Neutrophil (primary cell): Measurements from ENCODE around the gene CBY3.

Source experiments
- H3K27ac ChIP-seq: fragments of 200-600 bp; sonication (generic); 2 replicates; pipeline ENCODE4 v1.5.1; 2016; ENCODE audit warnings: mild to moderate bottlenecking, moderate library complexity
- H3K27me3 ChIP-seq: fragments of 200-600 bp; sonication (generic); 2 replicates; pipeline ENCODE4 v1.6.0; 2016; ENCODE audit warnings: mild to moderate bottlenecking
- H3K36me3 ChIP-seq: fragments of 200-600 bp; sonication (generic); 2 replicates; pipeline ENCODE4 v1.5.1; 2017
- H3K4me1 ChIP-seq, 2 experiments: fragments of 200-600 bp in 1 of 2; sonication (generic) in 1 of 2; 1 replicate in 1 of 2; 2 replicates in 1 of 2; pipeline versions ENCODE4 v1.5.1 to v1.6.1; 2013 to 2016; ENCODE audit warnings: low read depth in 1 of 2, low read length in 1 of 2, mild to moderate bottlenecking in 1 of 2, moderate library complexity in 1 of 2; ENCODE audit not compliant: control insufficient read depth in 1 of 2, insufficient read depth in 1 of 2
- H3K4me3 ChIP-seq, 2 experiments: fragments of 200-600 bp in 1 of 2; sonication (generic) in 1 of 2; 1 replicate in 1 of 2; 2 replicates in 1 of 2; pipeline ENCODE4 v1.5.1; 2013 to 2016; ENCODE audit warnings: low read depth in 1 of 2, low read length in 1 of 2, mild to moderate bottlenecking in 1 of 2, moderate library complexity in 1 of 2
- H3K9me3 ChIP-seq: fragments of 200-600 bp; sonication (generic); 2 replicates; pipeline ENCODE4 v1.5.1; 2016
- TF ChIP-seq, protein P1 (sequence below): fragments of 200-600 bp; sonication (generic); IDR thresholded peaks from 2 replicates; pipeline ENCODE4 v1.5.1; 2016; ENCODE audit warnings: antibody characterized with exemption

Gene CBY3

DNA sequence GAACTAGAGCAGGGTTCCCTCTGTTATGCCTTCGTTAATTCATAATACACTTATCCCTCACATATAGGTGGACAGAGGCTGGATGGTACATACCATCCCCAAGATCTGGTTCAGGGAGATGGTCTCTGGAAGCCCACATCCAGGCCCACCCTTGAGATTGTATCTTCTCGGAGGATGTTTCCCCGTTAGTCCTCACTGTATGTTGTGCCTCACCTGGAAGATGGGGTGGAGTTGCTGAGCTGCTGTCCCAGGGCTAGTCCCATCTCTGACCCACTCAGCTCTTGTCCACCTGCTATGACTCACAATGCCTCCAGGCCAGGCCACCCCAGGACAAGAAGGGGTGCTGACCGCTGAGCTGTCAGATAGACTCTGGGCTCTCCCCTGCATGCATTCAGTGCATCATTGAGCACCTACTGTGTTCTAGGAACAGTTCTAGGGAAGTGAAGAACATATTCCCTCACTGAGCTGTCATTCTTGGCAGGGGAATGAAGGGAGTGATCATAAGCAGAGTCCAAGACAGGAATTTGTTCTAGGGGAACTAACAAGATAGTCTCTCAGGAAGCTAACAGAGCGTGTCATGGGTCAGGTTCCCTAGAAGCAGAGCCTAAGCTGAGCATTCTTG lies at the start of gene CBY3:
TSS of gene CBY3 (minus strand) at position 255 of the 622 bp plus-strand sequence. CDS start at position 139, 116 bp downstream.
- Histone ChIP-seq H3K36me3 (no peaks in the 10 kb centered on the region), H3K27me3 (no peaks in the 10 kb centered on the region), H3K4me1 (peaks cover 23 to 28% of the 10 kb centered on the region in 2 experiments), H3K4me3 (no peak within 1 kb of the TSS), H3K27ac (peak within 1 kb of the TSS; percentile 50), H3K9me3 (no peaks in the 10 kb centered on the region)
- TF ChIP-seq, protein P1, sequence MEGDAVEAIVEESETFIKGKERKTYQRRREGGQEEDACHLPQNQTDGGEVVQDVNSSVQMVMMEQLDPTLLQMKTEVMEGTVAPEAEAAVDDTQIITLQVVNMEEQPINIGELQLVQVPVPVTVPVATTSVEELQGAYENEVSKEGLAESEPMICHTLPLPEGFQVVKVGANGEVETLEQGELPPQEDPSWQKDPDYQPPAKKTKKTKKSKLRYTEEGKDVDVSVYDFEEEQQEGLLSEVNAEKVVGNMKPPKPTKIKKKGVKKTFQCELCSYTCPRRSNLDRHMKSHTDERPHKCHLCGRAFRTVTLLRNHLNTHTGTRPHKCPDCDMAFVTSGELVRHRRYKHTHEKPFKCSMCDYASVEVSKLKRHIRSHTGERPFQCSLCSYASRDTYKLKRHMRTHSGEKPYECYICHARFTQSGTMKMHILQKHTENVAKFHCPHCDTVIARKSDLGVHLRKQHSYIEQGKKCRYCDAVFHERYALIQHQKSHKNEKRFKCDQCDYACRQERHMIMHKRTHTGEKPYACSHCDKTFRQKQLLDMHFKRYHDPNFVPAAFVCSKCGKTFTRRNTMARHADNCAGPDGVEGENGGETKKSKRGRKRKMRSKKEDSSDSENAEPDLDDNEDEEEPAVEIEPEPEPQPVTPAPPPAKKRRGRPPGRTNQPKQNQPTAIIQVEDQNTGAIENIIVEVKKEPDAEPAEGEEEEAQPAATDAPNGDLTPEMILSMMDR = no peak

DNA sequence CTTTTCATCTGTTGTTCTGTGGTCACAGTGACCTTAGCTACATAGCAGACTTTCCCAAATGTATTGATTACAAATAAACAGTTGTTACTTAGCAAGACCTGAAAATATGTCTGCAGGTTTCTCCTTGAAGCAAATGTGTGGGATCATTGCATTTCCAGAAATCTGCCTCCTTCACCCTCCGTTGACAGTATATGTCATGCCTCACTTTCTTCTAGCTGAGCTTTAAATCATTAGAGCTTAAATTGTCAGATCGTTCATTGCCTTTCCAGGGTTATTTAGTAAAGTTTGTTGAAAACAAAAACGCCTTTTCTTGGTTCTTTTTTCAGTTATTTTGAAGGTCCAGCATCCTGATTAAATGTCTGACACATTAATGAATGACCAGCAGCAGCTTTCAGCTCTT lies 49.5 kb upstream of the CBY3 start:
- no peaks in the 10 kb centered on the region for H3K36me3 ChIP-seq
- H3K27me3 ChIP-seq = no peaks in the 10 kb centered on the region
- TF ChIP-seq, protein P1 = no peak
- H3K9me3 ChIP-seq = no peaks in the 10 kb centered on the region
- H3K4me1 ChIP-seq = peaks cover 62 to 75% of the 10 kb centered on the region in 2 experiments
- no peak overlapping the region for H3K4me3 ChIP-seq
- peak overlapping the region; percentile 98 for H3K27ac ChIP-seq

DNA sequence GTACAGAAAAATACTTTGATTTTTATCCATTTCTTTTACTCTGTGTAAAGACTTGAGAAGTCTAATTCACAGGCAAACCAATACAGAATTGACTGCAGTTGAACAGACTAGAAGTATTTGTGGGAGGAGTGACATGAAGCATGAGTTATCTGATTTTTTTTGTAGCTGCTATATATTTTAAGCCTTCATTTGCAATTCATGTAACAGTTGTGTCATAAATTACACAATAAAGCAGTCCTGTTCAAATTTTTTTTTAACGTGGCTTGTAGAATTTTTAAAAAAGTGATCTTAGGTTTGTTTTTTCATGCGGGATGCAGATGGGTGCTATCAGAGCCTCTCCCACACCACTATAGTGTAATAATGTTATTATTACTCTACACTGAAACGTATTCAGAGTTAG lies 48.9 kb upstream of the CBY3 start:
- Histone ChIP-seq H3K4me1 (peaks cover 56 to 71% of the 10 kb centered on the region in 2 experiments), H3K36me3 (peaks cover 4% of the 10 kb centered on the region), H3K9me3 (no peaks in the 10 kb centered on the region), H3K27me3 (no peaks in the 10 kb centered on the region), H3K27ac (peak overlapping the region; percentile 98), H3K4me3 (no peak overlapping the region)
- TF ChIP-seq, protein P1 = no peak

DNA sequence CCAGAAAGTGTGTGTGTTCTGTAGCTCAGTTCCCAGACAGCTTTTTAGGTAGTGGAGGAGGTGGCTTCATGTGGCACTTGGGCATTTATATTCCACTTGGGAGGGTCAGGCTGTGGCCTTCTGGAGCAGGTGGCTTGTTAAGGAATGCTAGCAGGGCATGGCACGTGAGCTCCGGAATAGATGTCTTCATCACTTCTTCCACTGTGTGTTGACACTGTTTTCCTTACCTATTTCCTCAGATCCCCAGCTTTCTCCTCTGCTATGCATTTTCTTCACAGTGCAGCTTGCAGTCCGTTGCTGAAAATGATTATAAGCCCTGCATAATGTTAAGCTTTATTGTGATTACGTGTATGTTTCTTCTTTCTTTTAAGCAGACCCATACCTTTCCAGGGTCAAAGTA lies 48.5 kb upstream of the CBY3 start:
- Histone ChIP-seq H3K4me3 (no peak overlapping the region), H3K27ac (peak overlapping the region; percentile 98), H3K9me3 (no peaks in the 10 kb centered on the region), H3K27me3 (no peaks in the 10 kb centered on the region), H3K36me3 (peaks cover 5% of the 10 kb centered on the region), H3K4me1 (peaks cover 52 to 67% of the 10 kb centered on the region in 2 experiments)
- TF ChIP-seq, protein P1 = no peak

DNA sequence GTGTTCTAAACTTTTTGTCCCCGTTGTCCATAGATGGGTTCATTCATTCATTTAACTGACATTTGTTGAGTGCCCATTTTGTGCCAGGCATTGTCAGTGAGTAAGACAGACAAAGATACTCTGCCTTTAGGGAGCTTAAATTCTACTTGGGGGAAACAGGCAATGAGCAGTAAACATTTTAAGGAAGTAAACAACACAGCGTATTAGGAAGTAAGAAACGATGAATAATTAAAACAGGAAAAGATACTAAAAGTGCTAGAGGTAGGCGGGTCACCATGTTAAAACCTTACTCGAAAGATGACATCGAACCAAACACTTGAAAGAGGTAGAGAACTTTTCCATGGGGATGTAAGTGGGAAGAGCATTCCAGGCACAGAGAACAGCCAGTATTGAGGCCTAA lies 46.3 kb upstream of the CBY3 start:
- H3K4me1 ChIP-seq = peaks cover 44 to 56% of the 10 kb centered on the region in 2 experiments
- TF ChIP-seq, protein P1 = no peak
- peak overlapping the region in 1 of 2 experiments; percentile 12 for H3K4me3 ChIP-seq
- H3K9me3 ChIP-seq = no peaks in the 10 kb centered on the region
- peak overlapping the region; percentile 98 for H3K27ac ChIP-seq
- no peaks in the 10 kb centered on the region for H3K27me3 ChIP-seq
- peaks cover 8% of the 10 kb centered on the region for H3K36me3 ChIP-seq
